Renal cortex interstitium (tissue), 11 donors: ENCODE measurements around the gene TBXA2R. TPM values are rescaled to one million over a fixed set of nuclear protein-coding genes. Genes with fewer than 3 reads are reported as not detected.
"Not testable (repeated sequence)": the region's sequence is repeated elsewhere in the genome, so short reads cannot be mapped to it uniquely, and the experiment has no call there.

Experiments used
- DNase-seq, 11 donors: peaks; one replicate each; pipeline ENCODE4 v3.0.0-alpha.2; 2013; ENCODE audit warnings: low read depth in 9 of 11, low spot score in 4 of 11; ENCODE audit errors: extremely low read depth in 1 of 11
- polyA plus RNA-seq, 3 donors: library from polyadenylated mRNA; unstranded; fragments of 120-200 nt; gene quantifications; one replicate each; pipeline ENCODE4 v1.2.1, GENCODE V29; 2013; ENCODE audit not compliant: insufficient read length in 3 of 3

The TBXA2R gene
- polyA plus RNA-seq, 3 donors: 2.2 to 4.2 (median 3.5) TPM

- DNase-seq: no peak
These were observed 33.4 kb downstream of the TBXA2R start for GRCh38 chr19:3573162-3573857.

- no peak for DNase-seq
These were observed 33.9 kb downstream of the TBXA2R start, which contains the start of gene HMG20B for GRCh38 chr19:3572855-3573161. Gene HMG20B, plus strand, starts transcription at chr19:3572944. Its CDS starts 366 bp downstream, at chr19:3573310.

DNA sequence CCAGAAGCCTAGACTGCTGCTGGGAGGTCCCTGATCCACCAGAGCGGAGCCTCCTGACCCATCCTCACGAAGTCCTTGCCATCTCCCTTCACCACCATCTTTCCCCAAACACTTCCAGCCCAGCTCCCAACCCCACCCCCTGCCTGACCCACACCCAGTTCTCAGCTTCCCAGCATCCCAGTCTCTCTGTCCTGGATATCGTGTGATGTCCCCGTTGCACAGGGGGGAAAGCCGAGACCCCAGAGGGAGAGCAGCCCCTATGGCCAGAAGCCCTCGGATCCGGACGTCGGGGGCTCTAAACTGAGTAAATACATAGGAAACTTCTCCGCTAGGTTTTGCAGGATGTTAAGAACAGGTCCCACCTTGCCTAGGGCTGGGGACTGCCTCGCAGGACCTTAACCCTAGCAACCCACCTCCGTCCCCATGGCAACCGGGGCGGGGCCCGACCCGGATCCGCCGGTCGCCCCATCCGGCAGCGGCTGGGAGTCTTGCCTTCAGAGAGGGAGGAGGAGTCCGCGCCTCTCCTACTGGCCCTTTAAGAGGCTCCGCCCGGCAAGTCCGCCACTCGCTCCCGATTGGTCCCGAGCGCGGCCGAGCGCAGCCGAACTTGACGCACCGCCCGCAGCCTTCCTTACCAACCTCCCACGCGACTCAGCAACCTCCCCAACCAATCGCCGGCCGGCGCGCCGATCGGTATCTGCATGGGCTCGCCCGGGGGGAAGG is 34.4 kb downstream of the TBXA2R start:
- peak; percentile 94 to 100 (median 99) for DNase-seq

DNA sequence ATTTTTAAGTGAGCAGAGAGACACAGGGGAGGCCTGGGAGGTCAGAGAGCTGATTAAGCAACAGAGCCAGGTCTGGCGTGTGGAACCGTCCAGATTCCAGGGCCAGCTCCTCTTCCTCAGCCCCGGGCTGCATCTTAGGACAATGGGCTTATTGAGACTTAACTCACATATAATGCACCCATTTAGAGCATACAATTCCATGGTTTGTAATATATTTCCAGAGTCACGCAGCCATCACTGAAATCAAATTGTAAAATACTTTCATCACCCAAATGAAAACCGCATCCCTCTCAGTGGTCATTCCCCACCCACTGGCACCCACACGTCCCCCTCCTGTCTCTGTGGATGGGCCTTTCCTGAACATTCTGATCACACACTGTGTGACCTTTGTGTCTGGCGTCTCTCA is 36.1 kb downstream of the TBXA2R start:
- DNase-seq: no peak

- DNase-seq: not testable (repeated sequence)
These were observed 36.6 kb downstream of the TBXA2R start for GRCh38 chr19:3570042-3570441.

DNA sequence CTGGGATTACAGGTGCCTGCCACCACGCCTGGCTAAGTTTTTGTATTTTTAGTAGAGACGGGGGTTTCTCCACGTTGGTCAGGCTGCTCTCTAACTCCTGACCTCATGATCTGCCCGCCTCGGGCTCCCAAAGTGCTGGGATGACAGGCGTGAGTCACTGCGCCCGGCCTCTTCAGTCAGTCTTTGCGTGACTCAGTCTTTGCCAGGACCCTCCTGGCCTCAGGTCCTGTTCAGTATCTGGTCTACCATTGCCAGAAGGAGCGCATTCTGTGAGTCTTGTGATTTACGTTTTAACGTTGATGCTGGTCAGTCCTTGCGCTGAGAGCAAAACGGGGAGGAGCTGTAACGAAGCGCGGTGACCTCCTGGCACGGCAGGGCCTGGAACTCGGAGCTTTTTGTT is 41.5 kb downstream of the TBXA2R start:
- DNase-seq: no peak

DNA sequence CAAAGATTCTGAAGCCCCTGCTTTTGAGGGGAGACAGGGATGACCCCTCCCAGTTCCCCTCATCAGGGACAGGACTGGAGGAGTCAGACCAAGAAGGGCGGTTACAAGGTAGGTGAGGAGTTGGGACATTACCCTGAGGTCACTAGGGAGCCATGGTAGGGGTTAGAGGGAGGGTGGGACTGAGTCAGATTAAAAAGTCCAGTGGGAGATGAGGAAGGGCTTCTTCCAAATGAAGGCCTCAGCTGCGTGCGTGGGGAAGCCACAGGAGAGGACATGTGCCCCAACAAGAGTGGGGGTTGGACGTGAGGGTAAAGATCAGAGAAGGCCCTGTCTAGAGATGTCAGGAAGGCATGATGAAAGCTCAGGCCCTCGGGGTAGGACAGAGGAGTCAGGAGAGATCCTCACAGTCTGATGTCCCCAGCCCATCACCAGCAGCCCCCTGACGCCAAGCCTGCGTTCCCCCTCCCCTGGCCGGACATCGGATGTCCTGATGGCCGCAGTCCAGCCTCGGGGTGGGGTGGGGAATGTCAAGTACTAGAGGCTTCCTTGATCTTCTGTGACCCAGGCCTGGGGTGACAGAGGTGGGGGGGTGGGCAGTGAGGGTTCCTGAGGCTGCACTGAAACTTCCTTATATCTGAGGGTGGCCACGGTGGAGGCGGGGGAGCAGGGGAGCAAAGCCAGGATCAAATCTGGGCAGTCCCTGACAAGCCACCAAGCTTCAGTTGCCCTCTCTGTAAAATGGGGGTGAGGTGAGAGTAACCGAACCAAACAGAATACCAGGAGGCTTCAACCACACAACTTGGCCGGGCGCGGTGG is 42.8 kb downstream of the TBXA2R start:
- DNase-seq: no peak

DNA sequence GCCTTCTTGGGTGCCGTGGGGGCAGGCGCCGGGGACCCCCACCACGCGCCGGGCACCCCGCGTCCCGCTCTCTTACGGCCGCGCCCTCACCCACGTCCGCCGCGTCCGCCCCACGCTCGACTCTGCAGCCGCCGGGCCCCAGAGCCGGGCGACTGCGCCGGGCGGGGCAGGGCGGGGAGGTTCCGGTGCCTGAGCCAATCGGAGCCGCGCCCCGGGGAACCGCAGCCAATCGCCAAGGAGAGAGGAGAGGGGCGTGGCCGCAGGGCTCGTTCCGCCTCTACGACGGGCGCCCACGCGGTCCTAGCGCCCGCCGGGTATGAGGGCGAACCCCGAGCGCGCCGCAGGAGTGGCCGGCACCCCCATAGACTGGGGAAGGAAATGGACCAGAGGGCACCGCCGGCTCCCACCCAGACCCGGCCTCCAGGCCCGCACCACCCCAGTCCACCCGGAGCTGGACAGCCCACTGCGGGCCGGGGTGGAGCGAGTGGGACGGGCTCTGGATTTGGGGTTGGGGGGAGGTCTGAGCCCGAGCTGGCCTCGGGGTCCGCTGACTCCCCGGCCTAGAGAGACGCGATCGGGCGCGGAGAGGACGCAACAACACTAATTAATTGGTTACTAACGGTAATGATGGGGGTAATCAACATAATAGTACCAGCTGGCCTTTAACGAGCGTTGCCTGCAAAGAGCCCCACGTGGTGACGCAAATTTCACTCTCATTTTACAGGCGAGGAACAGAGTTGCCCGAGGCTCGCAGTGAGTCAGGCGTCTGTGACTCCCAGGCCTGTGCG is 49.0 kb downstream of the TBXA2R start, which contains the start of gene MFSD12:
Gene MFSD12 (minus strand): TSS at position 126 of the 788 bp plus-strand sequence. CDS start 183 bp downstream, outside the sequence.
- peak; percentile 76 to 93 (median 90) for DNase-seq

- no peak for DNase-seq
These were observed 49.7 kb downstream of the TBXA2R start for GRCh38 chr19:3556978-3557460.

DNA sequence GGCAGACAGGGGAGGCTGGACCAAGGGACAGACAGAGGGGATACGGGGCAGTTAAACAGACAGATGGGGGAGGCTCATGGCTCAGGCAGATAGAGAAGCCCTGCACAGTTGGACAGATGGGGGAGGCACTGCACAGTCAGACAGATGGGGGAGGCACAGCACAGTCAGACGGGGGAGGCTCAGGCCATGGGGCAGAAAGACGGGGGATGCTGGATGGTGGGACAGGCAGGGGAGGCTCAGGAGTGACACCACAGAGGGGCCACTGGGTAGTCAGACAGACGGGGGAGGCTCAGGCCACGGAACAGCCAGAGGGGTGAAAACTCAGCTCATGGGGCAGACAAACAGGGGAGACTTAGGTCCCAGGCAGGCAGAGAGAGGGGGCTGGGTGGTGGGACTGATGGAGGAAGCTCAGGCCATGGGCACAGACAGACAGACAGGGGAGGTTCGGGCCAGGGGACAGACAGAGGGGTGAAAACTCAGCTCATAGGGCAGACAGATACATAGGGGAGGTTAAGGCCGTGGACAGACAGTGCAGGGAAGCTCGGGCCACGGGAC is 50.2 kb downstream of the TBXA2R start:
- DNase-seq: no peak

DNA sequence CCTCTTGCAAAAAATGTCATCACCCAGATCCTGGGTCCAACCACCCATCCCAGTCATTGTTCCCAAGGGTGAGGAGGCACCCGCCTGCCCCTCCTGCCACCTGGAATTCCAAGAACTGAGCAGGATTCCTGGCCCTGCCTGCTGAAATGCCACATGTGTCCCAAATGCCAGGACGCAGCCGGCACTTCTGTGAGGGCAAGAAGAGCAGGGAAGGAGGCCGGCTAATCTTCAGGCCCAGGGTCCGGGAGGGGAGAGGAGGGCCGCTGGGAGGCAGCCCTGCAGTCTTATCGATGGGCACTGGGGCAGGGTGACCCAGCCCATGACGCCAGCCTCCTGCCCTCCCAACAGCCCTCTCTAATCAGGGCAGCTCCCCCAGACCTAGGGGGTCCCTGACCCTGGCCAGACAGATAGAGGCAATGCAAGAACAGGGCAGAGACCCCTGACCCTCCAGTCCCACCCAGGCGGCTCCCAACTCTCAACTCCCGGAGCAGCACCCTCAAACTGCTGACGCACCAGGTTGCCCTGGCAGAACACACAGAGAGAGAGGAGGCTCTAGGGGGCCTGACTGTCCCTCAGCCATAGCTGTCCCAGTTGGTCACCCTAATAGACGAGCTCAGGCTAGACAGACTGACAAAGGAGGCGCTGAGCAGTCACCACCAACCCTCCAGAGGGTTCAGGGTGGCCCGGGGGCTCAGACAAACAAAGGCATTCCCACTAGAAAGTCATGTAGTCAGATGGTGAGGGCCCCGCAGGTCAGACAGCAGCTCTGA is 50.8 kb downstream of the TBXA2R start:
- no peak for DNase-seq

DNA sequence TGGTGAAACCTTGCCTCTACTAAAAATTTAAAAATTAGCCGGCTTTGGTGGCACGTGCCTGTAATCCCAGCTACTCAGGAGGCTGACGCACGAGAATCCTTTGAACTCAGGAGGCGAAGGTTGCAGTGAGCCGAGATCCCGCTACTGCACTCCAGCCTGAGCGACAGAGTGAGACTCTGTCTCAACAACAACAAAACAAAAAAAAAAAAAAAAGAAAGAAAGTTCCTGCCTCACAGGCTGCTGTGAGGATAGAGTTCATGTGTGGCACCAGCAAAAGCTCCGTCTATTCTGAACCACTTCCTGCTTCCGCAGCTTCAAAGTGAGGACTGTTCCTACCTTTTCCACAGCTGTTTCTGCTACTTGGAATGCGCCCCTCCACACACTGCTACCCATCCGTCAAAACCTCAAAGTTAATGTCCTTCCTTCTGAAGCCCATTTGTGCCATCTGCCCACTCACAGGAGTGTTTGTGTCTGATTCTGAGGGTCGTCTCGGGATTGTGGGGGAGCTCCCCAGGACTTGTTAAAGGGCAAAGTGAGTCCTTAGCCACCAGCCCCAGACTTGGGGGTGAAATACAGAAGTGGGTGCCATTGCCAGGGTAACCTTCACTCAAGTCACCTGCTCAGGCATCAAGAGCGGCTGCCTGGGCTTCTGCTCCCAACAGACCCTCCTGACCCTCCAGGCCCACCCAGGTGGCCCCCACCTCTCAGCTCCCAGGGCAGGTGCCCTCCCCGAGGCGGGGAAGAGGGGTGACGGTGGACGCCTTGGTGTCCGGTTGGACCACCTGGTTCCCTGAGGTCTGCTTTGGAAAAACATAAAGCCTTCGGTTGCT is 52.2 kb downstream of the TBXA2R start:
- no peak for DNase-seq

GRCh38 chr19:3551792-3552095 is 54.9 kb downstream of the TBXA2R start:
- no peak for DNase-seq

- no peak for DNase-seq
These were observed 55.5 kb downstream of the TBXA2R start for GRCh38 chr19:3550947-3551791.

GRCh38 chr19:3549816-3550215 is 56.9 kb downstream of the TBXA2R start:
- no peak for DNase-seq

DNA sequence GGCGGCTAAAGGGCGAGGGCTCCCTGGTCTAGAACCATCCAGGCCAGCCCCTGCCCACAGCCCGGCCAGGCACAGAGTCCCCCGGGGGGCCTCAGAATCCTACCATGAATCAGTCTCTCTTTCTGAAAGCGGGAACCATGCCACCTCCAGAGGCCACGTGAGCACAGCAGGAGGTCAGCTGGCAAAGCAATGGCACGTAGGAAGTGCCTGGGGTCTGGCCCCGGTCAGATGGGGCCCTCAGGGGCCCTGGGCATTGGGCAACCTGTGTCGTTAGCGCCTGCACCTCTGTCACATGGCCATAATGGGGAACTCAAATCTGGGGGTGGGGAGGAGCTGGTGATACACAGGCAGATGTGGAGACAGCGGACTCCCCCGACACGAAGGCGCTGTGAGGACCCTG is 58.1 kb downstream of the TBXA2R start:
- DNase-seq: no peak
